Natural killer cell (primary cell): ENCODE measurements around the gene GRK2. TPM values are rescaled to one million over a fixed set of nuclear protein-coding genes. Genes with fewer than 3 reads are reported as not detected.

Experiments
- ATAC-seq, 3 donors: fragments of 150-1000 bp in 2 of 3; fragments of 200-7000 bp in 1 of 3; cut with Tn5 transposase; 1 replicate in 1 of 3; 2 replicates in 2 of 3; pipeline ENCODE4 v1.10.0; 2021; ENCODE audit warnings: mild to moderate bottlenecking in 2 of 3, moderate library complexity in 2 of 3
- DNase-seq, 2 donors: peaks; one replicate each; pipeline versions ENCODE4 v3.0.0 to v3.0.0-alpha.2; 2013 to 2021; ENCODE audit warnings: mixed read lengths in 1 of 2
- H3K27ac ChIP-seq: one replicate; pipeline ENCODE4 v1.5.1; 2013; ENCODE audit warnings: mild to moderate bottlenecking, low read length
- H3K27me3 ChIP-seq: one replicate; pipeline ENCODE4 v1.6.1; 2013; ENCODE audit warnings: low read length; ENCODE audit not compliant: control insufficient read depth, insufficient read depth
- H3K36me3 ChIP-seq: one replicate; pipeline ENCODE4 v1.6.1; 2013; ENCODE audit warnings: low read length; ENCODE audit not compliant: control insufficient read depth, insufficient read depth
- H3K4me1 ChIP-seq: one replicate; pipeline ENCODE4 v1.6.1; 2013; ENCODE audit warnings: low read length; ENCODE audit not compliant: control insufficient read depth, insufficient read depth
- H3K4me3 ChIP-seq: one replicate; pipeline ENCODE4 v1.5.1; 2013; ENCODE audit warnings: low read length
- H3K9me3 ChIP-seq: one replicate; pipeline ENCODE4 v1.6.1; 2013; ENCODE audit warnings: low read length; ENCODE audit not compliant: control insufficient read depth, insufficient read depth
- H3K27ac Mint-ChIP-seq, 2 donors: one replicate each; pipeline ENCODE4 v1.8.0; 2022; ENCODE audit warnings: mild to moderate bottlenecking in 2 of 2, mixed read lengths in 2 of 2, moderate library complexity in 1 of 2
- H3K27me3 Mint-ChIP-seq, 2 donors: one replicate each; pipeline ENCODE4 v1.8.0; 2022; ENCODE audit warnings: low read depth in 2 of 2, mixed read lengths in 2 of 2
- H3K36me3 Mint-ChIP-seq: one replicate; pipeline ENCODE4 v1.8.0; 2022; ENCODE audit warnings: mixed read lengths
- H3K4me1 Mint-ChIP-seq, 2 donors: one replicate each; pipeline ENCODE4 v1.8.0; 2022; ENCODE audit warnings: mixed read lengths in 2 of 2
- H3K4me3 Mint-ChIP-seq: one replicate; pipeline ENCODE4 v1.8.0; 2022; ENCODE audit warnings: mild to moderate bottlenecking, moderate library complexity, mixed read lengths
- H3K9me3 Mint-ChIP-seq, 2 donors: one replicate each; pipeline ENCODE4 v1.8.0; 2022; ENCODE audit warnings: mixed read lengths in 2 of 2
- CTCF ChIP-seq: fragments of 200-600 bp; IDR thresholded peaks from one replicate; pipeline ENCODE4 v1.8.0; 2022; ENCODE audit warnings: antibody characterized with exemption
- WGBS: methylation state at CpG from one replicate; pipeline ENCODE4 v1.1.7; 2013; ENCODE audit warnings: missing lambda C conversion rate; ENCODE audit not compliant: insufficient coverage; 5-methylcytosine and 5-hydroxymethylcytosine counted together
- intact Hi-C: fragments of 100-400 bp; cut with micrococcal nuclease; formaldehyde crosslinking; loops from one replicate; pipeline ENCODE4 v1.14.2; 2022
- total RNA-seq, 4 donors: library from RNA; stranded (reverse); fragments of 120-200 nt in 1 of 4; gene quantifications; one replicate each; pipeline versions ENCODE4 v1.2.3 to v1.2.4, GENCODE V29; 2013 to 2022

GRK2 gene
- total RNA-seq, 3 donors from 2014 or later (not counting 1 experiment from before 2014, with no cell fraction given): 390 to 482 (median 441) TPM

DNA sequence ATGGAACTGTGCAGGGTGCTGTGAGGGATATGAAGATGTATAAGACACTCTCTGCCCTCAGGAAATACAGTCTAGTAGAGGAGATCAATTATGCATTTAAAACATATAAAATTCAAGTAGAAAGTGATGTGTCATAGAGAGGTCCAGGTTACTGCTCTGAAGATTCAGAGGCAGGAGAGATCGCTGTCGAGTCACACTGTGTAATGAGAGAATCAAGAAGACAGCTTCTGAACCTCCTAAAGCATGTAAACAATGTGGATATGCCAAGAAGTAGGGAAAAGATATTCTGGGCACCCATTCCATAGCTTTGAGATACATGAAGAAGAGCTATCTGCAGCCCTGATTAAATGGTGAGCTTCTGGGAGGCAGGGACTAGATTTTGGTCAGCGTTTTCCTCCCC is 53.7 kb downstream of the GRK2 start:
- no peak overlapping the region for H3K27ac ChIP-seq
- intact Hi-C loops: no loop called here
- no peak for TF ChIP-seq CTCF
- H3K4me1 Mint-ChIP-seq: peaks cover 13 to 14% of the 10 kb centered on the region in 2 donors
- H3K9me3 ChIP-seq: no peaks in the 10 kb centered on the region
- peak overlapping the region in 1 of 2 donors; percentile 9 for H3K27ac Mint-ChIP-seq
- H3K4me3 Mint-ChIP-seq: no peak overlapping the region
- no peaks in the 10 kb centered on the region for H3K9me3 Mint-ChIP-seq
- peaks cover 0 to 11% of the 10 kb centered on the region in 2 donors for H3K27me3 Mint-ChIP-seq
- peaks cover 18% of the 10 kb centered on the region for H3K4me1 ChIP-seq
- H3K27me3 ChIP-seq: no peaks in the 10 kb centered on the region
- H3K36me3 Mint-ChIP-seq: no peaks in the 10 kb centered on the region
- DNase-seq (no peak), ATAC-seq (no peak)
- 96% methylated on average over 3 of the region's 3 CpGs for WGBS
- H3K4me3 ChIP-seq: no peak overlapping the region
- H3K36me3 ChIP-seq: no peaks in the 10 kb centered on the region

DNA sequence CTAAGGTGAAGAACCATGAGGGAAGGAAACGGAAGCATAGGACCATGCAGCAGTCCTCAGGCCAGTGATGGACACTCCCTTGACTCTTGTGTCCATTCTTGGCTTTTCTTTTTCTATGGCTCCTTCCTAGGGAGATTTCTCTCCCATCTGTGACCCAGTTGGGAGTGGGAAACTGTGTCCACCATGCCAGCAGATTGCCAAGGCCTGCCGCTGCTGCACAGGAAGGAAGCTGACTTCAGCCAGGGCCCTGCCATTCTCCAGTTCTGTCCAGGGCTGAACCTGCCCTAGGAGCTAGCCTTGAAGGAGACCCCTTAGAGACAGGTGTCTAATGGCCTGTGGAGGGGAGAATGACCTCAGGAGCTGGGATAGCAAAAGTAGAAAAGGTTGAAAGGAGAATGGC is 54.4 kb downstream of the GRK2 start:
- Histone ChIP-seq H3K27me3 (no peaks in the 10 kb centered on the region), H3K4me1 (peaks cover 18% of the 10 kb centered on the region), H3K9me3 (no peaks in the 10 kb centered on the region), H3K27ac (no peak overlapping the region), H3K4me3 (no peak overlapping the region), H3K36me3 (no peaks in the 10 kb centered on the region)
- Mint-ChIP-seq H3K27ac (peak overlapping the region in 1 of 2 donors; percentile 9), H3K9me3 (no peaks in the 10 kb centered on the region), H3K27me3 (peaks cover 0 to 11% of the 10 kb centered on the region in 2 donors), H3K4me3 (no peak overlapping the region), H3K36me3 (no peaks in the 10 kb centered on the region), H3K4me1 (peaks cover 13 to 14% of the 10 kb centered on the region in 2 donors)
- intact Hi-C loops: no loop called here
- WGBS: 98% methylated on average over 2 of the region's 2 CpGs
- ATAC-seq (no peak), DNase-seq (no peak)
- no peak for TF ChIP-seq CTCF

GRCh38 chr11:67321313-67321871 is 55.1 kb downstream of the GRK2 start:
- Histone ChIP-seq H3K27me3 (no peaks in the 10 kb centered on the region), H3K9me3 (no peaks in the 10 kb centered on the region), H3K36me3 (no peaks in the 10 kb centered on the region), H3K4me1 (peaks cover 16% of the 10 kb centered on the region), H3K27ac (no peak overlapping the region), H3K4me3 (no peak overlapping the region)
- Mint-ChIP-seq H3K9me3 (no peaks in the 10 kb centered on the region), H3K27ac (no peak overlapping the region), H3K4me3 (no peak overlapping the region), H3K27me3 (peaks cover 0 to 11% of the 10 kb centered on the region in 2 donors), H3K36me3 (no peaks in the 10 kb centered on the region), H3K4me1 (peaks cover 13 to 14% of the 10 kb centered on the region in 2 donors)
- ATAC-seq (no peak), DNase-seq (no peak)
- WGBS: 90% methylated on average over 5 of the region's 6 CpGs
- intact Hi-C loops: no loop called here
- TF ChIP-seq CTCF: no peak

DNA sequence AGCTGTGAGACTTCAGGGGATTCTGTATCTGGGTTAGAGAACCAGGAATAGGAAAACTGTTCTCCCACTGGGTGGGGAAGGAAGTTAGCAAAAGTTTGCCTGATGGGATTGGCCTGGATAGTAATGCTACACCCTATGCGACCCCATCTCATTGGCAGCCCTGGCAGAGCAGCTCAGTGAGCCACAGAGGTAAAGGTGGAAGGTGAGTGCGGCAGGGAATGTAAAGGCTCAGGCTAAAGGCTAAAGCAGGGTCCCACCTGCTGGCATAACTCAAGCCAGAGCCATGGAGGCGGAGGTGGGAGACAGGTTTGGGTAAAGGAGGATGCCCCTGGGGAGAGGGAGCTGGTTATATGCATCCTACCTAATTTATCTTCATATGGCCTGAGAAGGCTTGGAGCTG is 55.8 kb downstream of the GRK2 start:
- no peak overlapping the region for H3K27ac ChIP-seq
- TF ChIP-seq CTCF: no peak
- DNase-seq (no peak), ATAC-seq (no peak)
- intact Hi-C loops: no loop called here
- H3K36me3 ChIP-seq: no peaks in the 10 kb centered on the region
- peaks cover 0 to 11% of the 10 kb centered on the region in 2 donors for H3K27me3 Mint-ChIP-seq
- peaks cover 10% of the 10 kb centered on the region for H3K4me1 ChIP-seq
- 91% methylated on average over 3 of the region's 3 CpGs for WGBS
- no peaks in the 10 kb centered on the region for H3K9me3 Mint-ChIP-seq
- H3K4me3 ChIP-seq: no peak overlapping the region
- no peaks in the 10 kb centered on the region for H3K9me3 ChIP-seq
- H3K27ac Mint-ChIP-seq: no peak overlapping the region
- no peaks in the 10 kb centered on the region for H3K27me3 ChIP-seq
- H3K4me3 Mint-ChIP-seq: no peak overlapping the region
- H3K36me3 Mint-ChIP-seq: no peaks in the 10 kb centered on the region
- peaks cover 10% of the 10 kb centered on the region in 2 donors for H3K4me1 Mint-ChIP-seq
